DND-41 (cell line): ENCODE results near the gene PIEZO2.

Source experiments
- CTCF ChIP-seq: IDR thresholded peaks from 2 replicates; pipeline ENCODE4 v1.5.1; 2012; ENCODE audit warnings: borderline replicate concordance, low read length, moderate library complexity, mild to moderate bottlenecking; ENCODE audit not compliant: poor library complexity, severe bottlenecking; ENCODE audit errors: extremely low read depth
- EZH2 ChIP-seq: IDR thresholded peaks from 3 replicates; pipeline ENCODE4 v1.6.1; 2012; ENCODE audit warnings: borderline replicate concordance, low read depth, mild to moderate bottlenecking, moderate library complexity, low read length, inconsistent platforms; ENCODE audit not compliant: severe bottlenecking

- TF ChIP-seq CTCF (no peak), EZH2 (no peak)
Observed at GRCh38 chr18:10751653-10752052, 397.7 kb downstream of the PIEZO2 start.
